ENCODE results near the gene CHTOP.

DNA sequence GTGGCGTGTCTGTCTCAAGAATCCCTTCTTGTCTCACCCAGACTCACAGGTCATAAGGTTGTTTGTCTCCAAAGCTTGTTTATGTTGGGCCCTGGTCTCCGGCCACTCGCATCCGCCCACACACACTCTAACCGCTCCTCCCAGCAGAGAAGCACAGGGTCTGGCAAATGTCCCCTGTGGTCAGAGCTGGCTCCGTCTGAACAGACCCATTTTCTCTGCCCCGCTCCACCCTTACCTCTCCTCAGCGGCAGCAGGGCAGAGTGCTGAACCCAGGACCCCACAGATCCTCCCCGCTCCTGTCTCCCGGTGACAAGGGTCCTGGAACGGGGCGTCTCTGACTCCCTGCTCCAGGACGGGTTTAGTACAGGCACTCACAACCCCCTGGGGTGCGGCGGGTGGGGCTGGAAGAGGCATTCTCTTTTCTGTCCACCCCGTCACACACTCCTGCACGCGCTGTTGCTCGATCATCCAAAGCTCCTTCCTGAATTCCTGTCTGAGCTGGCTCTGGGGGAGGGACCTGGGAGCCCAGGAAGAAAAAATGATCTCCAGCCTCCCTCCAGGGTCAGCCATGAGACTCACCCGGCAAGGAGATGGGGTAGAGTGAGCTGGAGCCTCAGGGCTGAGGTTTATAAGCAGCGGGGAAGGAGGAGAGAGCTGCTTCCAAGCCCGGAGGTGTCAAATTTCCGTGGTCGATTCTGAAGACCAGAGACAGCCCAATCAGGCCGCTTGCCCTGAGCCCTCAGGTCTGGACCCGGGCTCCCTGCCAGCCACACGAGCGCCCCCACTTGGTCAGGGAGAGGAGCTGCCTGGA, 6.8 kb upstream of the CHTOP start, which contains the start of gene S100A13:
- TF ChIP-seq, protein P1, sequence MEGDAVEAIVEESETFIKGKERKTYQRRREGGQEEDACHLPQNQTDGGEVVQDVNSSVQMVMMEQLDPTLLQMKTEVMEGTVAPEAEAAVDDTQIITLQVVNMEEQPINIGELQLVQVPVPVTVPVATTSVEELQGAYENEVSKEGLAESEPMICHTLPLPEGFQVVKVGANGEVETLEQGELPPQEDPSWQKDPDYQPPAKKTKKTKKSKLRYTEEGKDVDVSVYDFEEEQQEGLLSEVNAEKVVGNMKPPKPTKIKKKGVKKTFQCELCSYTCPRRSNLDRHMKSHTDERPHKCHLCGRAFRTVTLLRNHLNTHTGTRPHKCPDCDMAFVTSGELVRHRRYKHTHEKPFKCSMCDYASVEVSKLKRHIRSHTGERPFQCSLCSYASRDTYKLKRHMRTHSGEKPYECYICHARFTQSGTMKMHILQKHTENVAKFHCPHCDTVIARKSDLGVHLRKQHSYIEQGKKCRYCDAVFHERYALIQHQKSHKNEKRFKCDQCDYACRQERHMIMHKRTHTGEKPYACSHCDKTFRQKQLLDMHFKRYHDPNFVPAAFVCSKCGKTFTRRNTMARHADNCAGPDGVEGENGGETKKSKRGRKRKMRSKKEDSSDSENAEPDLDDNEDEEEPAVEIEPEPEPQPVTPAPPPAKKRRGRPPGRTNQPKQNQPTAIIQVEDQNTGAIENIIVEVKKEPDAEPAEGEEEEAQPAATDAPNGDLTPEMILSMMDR (IDR thresholded peaks at IDR 0.05), result peak in 1 of 3 donors; percentile 51
- TF ChIP-seq POLR2AphosphoS5 (IDR thresholded peaks at IDR 0.05), result peak; percentile 75 to 93 (median 78)
- TF ChIP-seq POLR2A (IDR thresholded peaks at IDR 0.05), result peak; percentile 65

All from breast epithelium (tissue), 3 donors.